Spinal cord (tissue), 10 donors: Measurements from ENCODE around the gene EWSR1. TPM values are rescaled to one million over a fixed set of nuclear protein-coding genes. Genes with fewer than 3 reads are reported as not detected.

Experiments used
- DNase-seq, 6 donors: peaks; one replicate each; pipeline versions ENCODE4 v3.0.0 to v3.0.0-alpha.2; 2013 to 2015; ENCODE audit warnings: low spot score in 6 of 6, low read depth in 4 of 6
- H3K27ac ChIP-seq: one replicate; pipeline ENCODE4 v1.5.1; 2013; ENCODE audit warnings: low read depth, low read length, control low read depth
- H3K27me3 ChIP-seq: one replicate; pipeline ENCODE4 v1.6.1; 2013; ENCODE audit warnings: low read length; ENCODE audit not compliant: control insufficient read depth, insufficient read depth
- H3K36me3 ChIP-seq: one replicate; pipeline ENCODE4 v1.6.1; 2013; ENCODE audit warnings: low read length; ENCODE audit not compliant: control insufficient read depth, insufficient read depth
- H3K4me1 ChIP-seq: one replicate; pipeline ENCODE4 v1.6.1; 2013; ENCODE audit warnings: low read length; ENCODE audit not compliant: control insufficient read depth, insufficient read depth
- H3K4me3 ChIP-seq: one replicate; pipeline ENCODE4 v1.5.1; 2013; ENCODE audit warnings: low read depth, low read length, control low read depth
- H3K9me3 ChIP-seq: one replicate; pipeline ENCODE4 v1.6.1; 2013; ENCODE audit warnings: low read length; ENCODE audit not compliant: control insufficient read depth, insufficient read depth
- WGBS: methylation state at CpG from one replicate; pipeline ENCODE4 v1.1.5; 2013; ENCODE audit warnings: missing lambda C conversion rate; ENCODE audit not compliant: insufficient coverage; 5-methylcytosine and 5-hydroxymethylcytosine counted together
- polyA plus RNA-seq, 2 donors: library from polyadenylated mRNA; unstranded; fragments of 120-200 nt; gene quantifications; one replicate each; pipeline ENCODE4 v1.2.1, GENCODE V29; 2013; ENCODE audit not compliant: insufficient read length in 2 of 2
- total RNA-seq, 2 donors: library from RNA; depleted of rRNA in 1 of 2; stranded (reverse); fragments of 120-200 nt in 1 of 2; fragments of >200 nt in 1 of 2; gene quantifications; one replicate each; pipeline versions ENCODE4 v1.2.3 to v1.2.4, GENCODE V29; 2013 to 2014
- donor health status: healthy.

The EWSR1 gene
- total and polyA plus RNA-seq, 4 donors: 114 to 316 (median 248) TPM

- no peaks in the 10 kb centered on the region for H3K9me3 ChIP-seq
- WGBS: 95% methylated on average over 7 of the region's 8 CpGs
- peaks cover 26% of the 10 kb centered on the region for H3K4me1 ChIP-seq
- DNase-seq: no peak
- no peak overlapping the region for H3K4me3 ChIP-seq
- no peaks in the 10 kb centered on the region for H3K27me3 ChIP-seq
- H3K27ac ChIP-seq: no peak overlapping the region
- H3K36me3 ChIP-seq: peaks cover 99% of the 10 kb centered on the region
Measured at GRCh38 chr22:29332886-29333496, 64.9 kb downstream of the EWSR1 start.

GRCh38 chr22:29334148-29334547 is 66.1 kb downstream of the EWSR1 start:
- H3K27ac ChIP-seq: no peak overlapping the region
- H3K4me3 ChIP-seq: no peak overlapping the region
- no peaks in the 10 kb centered on the region for H3K9me3 ChIP-seq
- DNase-seq: no peak
- H3K27me3 ChIP-seq: no peaks in the 10 kb centered on the region
- H3K4me1 ChIP-seq: peaks cover 20% of the 10 kb centered on the region
- H3K36me3 ChIP-seq: peaks cover 99% of the 10 kb centered on the region
- WGBS: 99% methylated on average over 5 of the region's 7 CpGs

- WGBS: 87% methylated on average over 11 of the region's 12 CpGs
- Histone ChIP-seq H3K36me3 (peaks cover 99% of the 10 kb centered on the region), H3K27me3 (no peaks in the 10 kb centered on the region), H3K4me3 (no peak overlapping the region), H3K4me1 (peaks cover 17% of the 10 kb centered on the region), H3K9me3 (no peaks in the 10 kb centered on the region), H3K27ac (no peak overlapping the region)
- DNase-seq: no peak
Measured at GRCh38 chr22:29334696-29335344, 66.8 kb downstream of the EWSR1 start.

GRCh38 chr22:29335656-29336055 is 67.6 kb downstream of the EWSR1 start:
- 93% methylated on average over 11 of the region's 11 CpGs for WGBS
- H3K27ac ChIP-seq: no peak overlapping the region
- no peaks in the 10 kb centered on the region for H3K9me3 ChIP-seq
- H3K4me1 ChIP-seq: peaks cover 13% of the 10 kb centered on the region
- no peak for DNase-seq
- no peak overlapping the region for H3K4me3 ChIP-seq
- no peaks in the 10 kb centered on the region for H3K27me3 ChIP-seq
- peaks cover 99% of the 10 kb centered on the region for H3K36me3 ChIP-seq

- peaks cover 8% of the 10 kb centered on the region for H3K4me1 ChIP-seq
- no peaks in the 10 kb centered on the region for H3K9me3 ChIP-seq
- peaks cover 99% of the 10 kb centered on the region for H3K36me3 ChIP-seq
- H3K27ac ChIP-seq: no peak overlapping the region
- H3K27me3 ChIP-seq: no peaks in the 10 kb centered on the region
- no peak for DNase-seq
- WGBS: 81% methylated on average over 13 of the region's 14 CpGs
- no peak overlapping the region for H3K4me3 ChIP-seq
Measured at GRCh38 chr22:29336751-29337490, 68.9 kb downstream of the EWSR1 start.

GRCh38 chr22:29337631-29338284 is 69.7 kb downstream of the EWSR1 start:
- H3K9me3 ChIP-seq: no peaks in the 10 kb centered on the region
- H3K27me3 ChIP-seq: no peaks in the 10 kb centered on the region
- H3K36me3 ChIP-seq: peaks cover 99% of the 10 kb centered on the region
- H3K4me3 ChIP-seq: no peak overlapping the region
- DNase-seq: no peak
- peaks cover 12% of the 10 kb centered on the region for H3K4me1 ChIP-seq
- H3K27ac ChIP-seq: no peak overlapping the region
- WGBS: 86% methylated on average over 9 of the region's 12 CpGs

- peaks cover 99% of the 10 kb centered on the region for H3K36me3 ChIP-seq
- 96% methylated on average over 3 of the region's 6 CpGs for WGBS
Measured at GRCh38 chr22:29338398-29338797, 70.3 kb downstream of the EWSR1 start.

GRCh38 chr22:29339381-29340235 is 71.5 kb downstream of the EWSR1 start:
- Histone ChIP-seq H3K4me3 (no peak overlapping the region), H3K27me3 (no peaks in the 10 kb centered on the region), H3K9me3 (no peaks in the 10 kb centered on the region), H3K4me1 (peaks cover 30% of the 10 kb centered on the region), H3K27ac (no peak overlapping the region), H3K36me3 (peaks cover 92% of the 10 kb centered on the region)
- WGBS: 95% methylated on average over 14 of the region's 23 CpGs
- DNase-seq: no peak

More at GRCh38 chr22:29338398-29338797, 70.3 kb downstream of the EWSR1 start:
- no peak for DNase-seq
- H3K9me3 ChIP-seq: no peaks in the 10 kb centered on the region
- no peak overlapping the region for H3K4me3 ChIP-seq
- no peak overlapping the region for H3K27ac ChIP-seq
- no peaks in the 10 kb centered on the region for H3K27me3 ChIP-seq
- peaks cover 18% of the 10 kb centered on the region for H3K4me1 ChIP-seq

GRCh38 chr22:29340566-29340965 is 72.5 kb downstream of the EWSR1 start:
- Histone ChIP-seq H3K36me3 (peaks cover 82% of the 10 kb centered on the region), H3K9me3 (no peaks in the 10 kb centered on the region), H3K4me3 (no peak overlapping the region), H3K27me3 (no peaks in the 10 kb centered on the region), H3K27ac (no peak overlapping the region), H3K4me1 (peaks cover 37% of the 10 kb centered on the region)
- DNase-seq: no peak
- WGBS: 93% methylated on average over 8 of the region's 8 CpGs
